Stomach (tissue), 4 donors: Measurements from ENCODE around the gene ZNF25.

Experiments used
- CTCF ChIP-seq, 7 experiments: fragments of 450-650 bp in 4 of 7; fragments of 200-600 bp in 3 of 7; sonication (generic) in 3 of 7; IDR thresholded peaks; one replicate each; pipeline ENCODE4 v1.5.1; 2016 to 2019; ENCODE audit warnings: antibody characterized with exemption in 7 of 7, control low read depth in 2 of 7, mild to moderate bottlenecking in 1 of 7
- EP300 ChIP-seq: sonication (generic); formaldehyde crosslinking; IDR thresholded peaks from one replicate; pipeline ENCODE4 v1.6.1; 2017; ENCODE audit warnings: antibody characterized with exemption
- POLR2A ChIP-seq, 4 donors: fragments of 450-650 bp; IDR thresholded peaks; one replicate each; pipeline ENCODE4 v1.6.1; 2016; ENCODE audit warnings: antibody characterized with exemption in 4 of 4, control low read depth in 2 of 4, mild to moderate bottlenecking in 1 of 4, moderate library complexity in 1 of 4
- POLR2AphosphoS5 ChIP-seq, 3 donors: sonication (generic); formaldehyde crosslinking; IDR thresholded peaks; one replicate each; pipeline ENCODE4 v1.6.1; 2016; ENCODE audit warnings: antibody characterized with exemption in 3 of 3

- TF ChIP-seq CTCF (IDR thresholded peaks at IDR 0.05): no peak
- no peak for TF ChIP-seq POLR2AphosphoS5 (IDR thresholded peaks at IDR 0.05)
- TF ChIP-seq POLR2A (IDR thresholded peaks at IDR 0.05): no peak
- TF ChIP-seq EP300: no peak
Measured at GRCh38 chr10:38007551-38007950, 31.1 kb upstream of the ZNF25 start.
